Mucosa of rectum (tissue), 2 donors: ENCODE data around the gene MAPK8.

Experiments used
- H3K27ac ChIP-seq, 2 donors: one replicate each; pipeline ENCODE4 v1.7.0; 2013; ENCODE audit warnings: inconsistent platforms in 2 of 2, low read depth in 2 of 2, low read length in 2 of 2
- H3K27me3 ChIP-seq, 2 donors: one replicate each; pipeline ENCODE4 v1.7.0; 2013; ENCODE audit warnings: low read length in 2 of 2; ENCODE audit not compliant: control insufficient read depth in 2 of 2, insufficient read depth in 2 of 2
- H3K36me3 ChIP-seq, 2 donors: one replicate each; pipeline ENCODE4 v1.7.0; 2013; ENCODE audit warnings: low read length in 2 of 2; ENCODE audit not compliant: control insufficient read depth in 2 of 2, insufficient read depth in 2 of 2
- H3K4me1 ChIP-seq, 2 donors: one replicate each; pipeline ENCODE4 v1.7.0; 2013; ENCODE audit warnings: low read length in 2 of 2, mild to moderate bottlenecking in 1 of 2; ENCODE audit not compliant: control insufficient read depth in 2 of 2, insufficient read depth in 2 of 2
- H3K4me3 ChIP-seq, 2 donors: one replicate each; pipeline ENCODE4 v1.7.0; 2013; ENCODE audit warnings: low read length in 2 of 2
- H3K9ac ChIP-seq, 2 donors: one replicate each; pipeline ENCODE4 v1.7.0; 2013; ENCODE audit warnings: low read length in 2 of 2, low read depth in 1 of 2, mild to moderate bottlenecking in 1 of 2
- H3K9me3 ChIP-seq, 2 donors: one replicate each; pipeline ENCODE4 v1.7.0; 2013; ENCODE audit warnings: low read length in 2 of 2; ENCODE audit not compliant: control insufficient read depth in 2 of 2
- donor health status: healthy.
- donor health status: Normal muscosa, but diverticular disease.

Gene MAPK8

DNA sequence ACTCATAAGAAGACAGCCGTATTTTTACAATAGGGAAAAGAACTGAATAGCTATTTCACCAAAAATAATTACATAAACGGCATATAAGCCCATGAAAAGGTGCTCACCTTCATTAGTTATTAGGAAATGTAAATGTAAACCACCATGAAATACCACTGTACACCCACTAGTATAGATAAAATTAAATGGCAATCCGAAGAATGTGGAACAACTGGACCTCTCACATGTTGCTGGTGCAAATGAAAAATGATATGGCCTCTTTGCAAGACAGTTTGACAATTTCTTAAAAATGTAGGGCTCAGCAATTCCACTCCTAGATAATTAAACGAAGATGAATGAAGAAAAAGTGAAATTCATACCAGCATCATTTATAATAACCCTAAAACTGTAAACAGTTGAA is 91.8 kb downstream of the MAPK8 start:
- Histone ChIP-seq H3K27me3 (no peaks in the 10 kb centered on the region), H3K9me3 (no peaks in the 10 kb centered on the region), H3K4me1 (no peaks in the 10 kb centered on the region), H3K36me3 (no peaks in the 10 kb centered on the region), H3K27ac (no peak overlapping the region), H3K9ac (no peak overlapping the region), H3K4me3 (no peak overlapping the region)

DNA sequence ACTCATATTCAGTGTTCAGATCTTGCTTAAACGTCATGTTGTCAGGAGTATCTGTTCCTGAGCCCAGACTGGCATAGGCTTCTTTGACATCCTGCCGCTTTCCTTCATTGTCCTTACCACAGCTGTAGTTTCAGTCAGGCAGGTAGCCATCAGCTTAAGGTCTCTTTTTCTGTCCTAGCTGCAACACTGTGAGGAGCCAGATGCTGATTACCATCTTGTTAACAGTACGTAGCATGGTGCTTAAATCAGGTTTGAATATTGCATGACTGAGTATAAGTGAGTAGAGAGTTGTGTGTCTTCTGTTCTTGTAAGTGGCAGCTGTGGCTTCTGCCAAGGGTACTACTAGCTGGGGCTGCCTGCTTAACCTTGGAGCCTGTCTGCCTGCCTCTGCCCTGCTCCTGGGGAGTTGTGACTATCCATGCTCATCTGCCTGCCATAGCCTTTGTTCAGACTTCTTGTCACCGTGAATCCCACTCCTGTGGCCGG is 92.6 kb downstream of the MAPK8 start:
- Histone ChIP-seq H3K9ac (no peak overlapping the region), H3K27ac (no peak overlapping the region), H3K36me3 (no peaks in the 10 kb centered on the region), H3K9me3 (no peaks in the 10 kb centered on the region), H3K4me3 (no peak overlapping the region), H3K4me1 (no peaks in the 10 kb centered on the region), H3K27me3 (no peaks in the 10 kb centered on the region)

DNA sequence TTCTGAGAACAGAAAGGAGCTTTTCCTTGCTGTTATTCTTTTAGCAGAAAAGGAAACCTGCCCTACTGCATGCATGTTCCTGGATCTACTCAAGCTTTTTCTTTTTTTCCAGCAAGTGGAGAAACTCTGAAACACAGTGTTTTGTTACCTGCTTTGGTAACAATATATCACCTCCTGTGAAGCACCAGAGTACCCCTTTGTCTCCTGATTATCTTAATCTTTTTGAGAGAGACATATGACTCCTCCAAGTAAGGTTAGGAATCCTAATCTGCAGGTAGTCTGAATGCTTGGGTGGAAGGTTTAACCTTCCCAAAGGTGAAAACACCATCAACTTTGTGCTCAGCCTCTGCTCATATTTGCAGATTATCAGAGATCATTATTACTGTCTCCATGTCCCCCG is 93.1 kb downstream of the MAPK8 start:
- Histone ChIP-seq H3K36me3 (no peaks in the 10 kb centered on the region), H3K4me1 (no peaks in the 10 kb centered on the region), H3K27ac (no peak overlapping the region), H3K27me3 (no peaks in the 10 kb centered on the region), H3K9me3 (no peaks in the 10 kb centered on the region), H3K9ac (no peak overlapping the region), H3K4me3 (no peak overlapping the region)

DNA sequence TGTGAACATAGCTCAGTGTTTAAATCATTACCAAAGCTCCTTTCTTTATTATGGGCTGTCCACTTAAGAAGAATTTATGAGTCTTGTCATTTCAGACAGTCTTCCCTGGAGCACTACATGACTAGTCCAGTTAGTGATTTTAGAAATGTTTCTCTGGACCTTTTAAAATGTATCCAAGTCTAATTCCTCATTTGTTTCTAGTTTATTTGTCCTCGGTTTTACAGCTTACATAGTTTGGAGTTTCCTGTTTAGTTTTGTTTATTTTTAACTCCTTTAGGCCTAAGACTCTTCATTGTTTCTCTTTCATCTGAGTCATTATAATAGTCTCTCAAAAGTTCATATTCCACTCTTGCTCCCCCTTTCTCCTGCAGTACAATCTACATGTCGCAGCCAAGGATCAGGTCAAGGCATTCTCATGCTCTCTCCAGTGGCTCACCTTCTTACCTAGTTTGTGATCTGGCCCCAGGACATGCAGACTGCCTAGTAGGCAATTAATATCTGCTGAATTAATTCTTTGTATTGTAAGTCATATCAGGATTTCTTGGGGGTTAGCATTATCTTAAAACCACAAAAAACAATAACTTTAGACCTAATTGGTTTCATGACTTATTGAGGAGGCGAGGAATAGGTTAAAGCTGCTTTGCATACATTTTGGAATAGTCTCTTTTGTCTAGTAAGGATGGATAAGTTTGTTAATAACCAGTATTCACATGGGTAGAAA is 93.8 kb downstream of the MAPK8 start:
- Histone ChIP-seq H3K4me3 (no peak overlapping the region), H3K9ac (no peak overlapping the region), H3K9me3 (no peaks in the 10 kb centered on the region), H3K4me1 (no peaks in the 10 kb centered on the region), H3K36me3 (no peaks in the 10 kb centered on the region), H3K27ac (no peak overlapping the region), H3K27me3 (no peaks in the 10 kb centered on the region)

DNA sequence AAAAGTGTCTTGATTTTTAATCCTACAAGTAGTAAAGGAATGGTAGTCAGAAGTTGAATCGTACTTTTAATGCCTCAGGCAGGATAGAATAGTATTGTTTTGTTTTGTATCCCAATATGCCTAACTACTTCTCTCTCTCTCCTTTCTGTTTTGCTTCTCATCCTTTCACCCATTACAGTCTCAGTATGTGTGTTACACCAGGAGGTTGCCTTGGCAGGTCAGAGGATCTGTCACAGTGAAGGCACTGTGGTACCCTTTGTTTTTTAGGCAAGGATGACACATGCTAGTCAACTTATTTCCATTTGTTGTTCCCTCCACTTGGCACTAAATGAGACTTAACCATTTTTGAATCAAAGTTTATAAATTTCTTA is 94.4 kb downstream of the MAPK8 start:
- H3K36me3 ChIP-seq: no peaks in the 10 kb centered on the region
- H3K9ac ChIP-seq: no peak overlapping the region
- H3K4me1 ChIP-seq: no peaks in the 10 kb centered on the region
- no peaks in the 10 kb centered on the region for H3K9me3 ChIP-seq
- H3K27me3 ChIP-seq: no peaks in the 10 kb centered on the region
- H3K4me3 ChIP-seq: no peak overlapping the region
- no peak overlapping the region for H3K27ac ChIP-seq

DNA sequence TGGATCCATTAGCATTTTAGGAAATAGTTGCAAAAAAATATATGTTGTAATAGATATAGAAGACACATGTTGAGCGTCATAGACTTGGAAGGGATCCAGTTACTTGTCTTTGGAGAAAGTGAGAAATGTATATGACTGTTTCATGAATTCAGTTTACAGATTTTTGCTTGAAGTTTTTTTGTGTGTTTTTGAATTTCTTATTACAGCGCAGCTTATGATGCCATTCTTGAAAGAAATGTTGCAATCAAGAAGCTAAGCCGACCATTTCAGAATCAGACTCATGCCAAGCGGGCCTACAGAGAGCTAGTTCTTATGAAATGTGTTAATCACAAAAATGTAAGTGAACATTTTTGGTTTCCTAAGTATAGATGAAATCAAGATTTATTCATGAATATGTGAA is 98.2 kb downstream of the MAPK8 start:
- Histone ChIP-seq H3K9ac (no peak overlapping the region), H3K27me3 (no peaks in the 10 kb centered on the region), H3K9me3 (no peaks in the 10 kb centered on the region), H3K27ac (no peak overlapping the region), H3K36me3 (peaks cover 0 to 2% of the 10 kb centered on the region in 2 donors), H3K4me3 (no peak overlapping the region), H3K4me1 (no peaks in the 10 kb centered on the region)

DNA sequence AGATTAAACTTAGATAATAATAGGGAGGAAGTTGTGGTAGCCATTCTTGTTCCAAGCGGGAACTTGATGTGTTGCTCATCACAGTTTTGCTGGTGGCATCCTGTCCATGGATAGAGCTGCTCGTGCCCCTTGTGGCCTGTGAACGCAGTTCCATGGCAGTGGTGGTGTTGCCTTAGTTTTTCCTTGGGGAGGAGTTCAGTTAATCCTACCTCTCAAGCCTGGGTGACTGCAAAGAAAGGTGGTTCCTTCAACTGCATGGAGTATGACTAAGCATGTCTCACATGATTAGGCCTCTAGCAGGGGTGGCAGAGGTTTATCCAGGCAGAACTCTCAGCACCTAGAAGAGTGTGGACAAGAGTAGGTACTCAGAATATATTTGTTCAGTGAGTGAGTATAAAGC is 99.7 kb downstream of the MAPK8 start:
- H3K36me3 ChIP-seq: peaks cover 0 to 8% of the 10 kb centered on the region in 2 donors
- no peak overlapping the region for H3K9ac ChIP-seq
- no peaks in the 10 kb centered on the region for H3K4me1 ChIP-seq
- H3K9me3 ChIP-seq: no peaks in the 10 kb centered on the region
- no peak overlapping the region for H3K27ac ChIP-seq
- H3K4me3 ChIP-seq: no peak overlapping the region
- no peaks in the 10 kb centered on the region for H3K27me3 ChIP-seq

DNA sequence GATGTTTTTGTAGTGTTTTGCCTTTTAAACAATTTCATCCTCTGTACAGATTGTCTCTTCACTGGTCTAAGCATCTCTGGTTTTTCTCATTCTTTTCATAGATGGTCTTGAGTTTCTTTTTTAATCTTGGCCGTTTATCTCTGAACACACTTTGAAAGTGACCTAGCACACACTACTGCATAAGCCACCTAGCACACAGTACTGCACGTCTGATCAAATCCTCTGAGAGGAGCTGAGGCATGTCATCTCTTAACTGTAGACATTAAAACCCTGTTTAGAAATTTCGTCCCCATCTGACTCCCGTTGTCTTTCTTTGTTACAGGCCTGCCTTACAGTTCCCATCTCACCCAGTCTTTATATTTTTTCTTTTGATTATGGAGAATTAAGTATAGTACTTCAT is 100.2 kb downstream of the MAPK8 start:
- Histone ChIP-seq H3K4me1 (no peaks in the 10 kb centered on the region), H3K9ac (no peak overlapping the region), H3K27ac (no peak overlapping the region), H3K9me3 (no peaks in the 10 kb centered on the region), H3K36me3 (peaks cover 0 to 8% of the 10 kb centered on the region in 2 donors), H3K4me3 (no peak overlapping the region), H3K27me3 (no peaks in the 10 kb centered on the region)

DNA sequence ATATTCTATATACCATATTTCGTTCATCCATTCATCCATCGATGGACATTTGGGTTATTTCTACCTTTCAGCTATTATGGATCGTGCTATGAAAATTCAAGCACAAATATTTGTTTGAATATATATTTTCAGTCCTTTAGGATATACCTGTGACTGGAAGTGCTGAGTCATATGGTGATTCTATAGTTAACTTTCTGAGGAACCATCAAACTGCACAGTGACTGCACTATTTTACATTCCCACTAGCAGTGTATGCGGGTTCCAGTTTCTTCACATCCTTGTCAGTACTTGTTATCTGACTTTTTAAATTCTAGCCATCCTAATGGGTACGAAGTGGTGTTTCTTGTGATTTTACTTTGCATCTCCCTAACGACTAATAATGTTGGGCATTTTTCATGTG is 104.0 kb downstream of the MAPK8 start:
- Histone ChIP-seq H3K36me3 (peaks cover 0 to 8% of the 10 kb centered on the region in 2 donors), H3K27me3 (no peaks in the 10 kb centered on the region), H3K9me3 (no peaks in the 10 kb centered on the region), H3K4me1 (no peaks in the 10 kb centered on the region), H3K9ac (no peak overlapping the region), H3K27ac (no peak overlapping the region), H3K4me3 (no peak overlapping the region)

DNA sequence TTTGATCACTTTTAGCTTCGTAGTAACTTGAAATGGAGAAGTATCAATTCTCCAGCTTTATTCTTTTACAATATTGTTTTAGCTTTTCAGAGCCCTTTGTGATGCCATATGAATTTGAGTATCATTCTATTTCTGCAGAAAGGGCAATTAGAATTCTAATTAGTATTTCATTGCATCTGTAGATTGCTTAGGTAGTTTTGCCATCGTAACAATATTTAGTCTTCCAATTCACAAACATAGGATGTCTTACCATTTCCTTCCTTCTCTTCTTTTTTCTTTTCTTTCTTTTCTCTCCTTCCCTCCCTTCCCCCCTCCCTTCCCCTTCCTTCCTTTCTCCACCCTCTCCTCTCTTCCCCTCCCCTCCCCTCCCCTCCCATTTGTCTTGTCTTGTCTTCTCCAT is 105.0 kb downstream of the MAPK8 start:
- Histone ChIP-seq H3K27me3 (no peaks in the 10 kb centered on the region), H3K9ac (no peak overlapping the region), H3K9me3 (no peaks in the 10 kb centered on the region), H3K4me3 (no peak overlapping the region), H3K36me3 (peaks cover 0 to 6% of the 10 kb centered on the region in 2 donors), H3K27ac (no peak overlapping the region), H3K4me1 (no peaks in the 10 kb centered on the region)
